Retinal pigment epithelial cell (primary cell): ENCODE data around the gene VIPR2.
"Not testable (repeated sequence)": the region's sequence is repeated elsewhere in the genome, so short reads cannot be mapped to it uniquely, and the experiment has no call there.

Source experiments
- DNase-seq: peaks from one replicate; pipeline ENCODE4 v3.0.0-alpha.2; 2010; ENCODE audit warnings: low read depth
- H3K4me3 ChIP-seq: 2 replicates; pipeline ENCODE4 v1.5.1; 2011; ENCODE audit warnings: mild to moderate bottlenecking, low read length, control low read depth, moderate library complexity
- CTCF ChIP-seq: conservative IDR thresholded peaks from 2 replicates; pipeline ENCODE4 v1.5.1; 2011; ENCODE audit warnings: low read depth, low read length, control low read depth, inconsistent platforms

Gene VIPR2

GRCh38 chr7:159000070-159000469 lies 144.6 kb downstream of the VIPR2 start:
- TF ChIP-seq CTCF = no peak
- DNase-seq = no peak
- H3K4me3 ChIP-seq = no peak overlapping the region

GRCh38 chr7:158999496-158999895 lies 145.2 kb downstream of the VIPR2 start:
- H3K4me3 ChIP-seq = no peak overlapping the region
- no peak for DNase-seq
- TF ChIP-seq CTCF = no peak

- DNase-seq, H3K4me3 ChIP-seq: not testable (repeated sequence)
These were observed 146.4 kb downstream of the VIPR2 start for GRCh38 chr7:158998261-158998660.

GRCh38 chr7:158997471-158997870 lies 147.2 kb downstream of the VIPR2 start:
- TF ChIP-seq CTCF = no peak
- DNase-seq = no peak
- H3K4me3 ChIP-seq = no peak overlapping the region

GRCh38 chr7:158997110-158997453 lies 147.6 kb downstream of the VIPR2 start:
- no peak for DNase-seq
- H3K4me3 ChIP-seq = no peak overlapping the region
- no peak for TF ChIP-seq CTCF

- no peak for DNase-seq
- no peak overlapping the region for H3K4me3 ChIP-seq
- no peak for TF ChIP-seq CTCF
These were observed 148.2 kb downstream of the VIPR2 start for GRCh38 chr7:158996214-158997109.

GRCh38 chr7:158995514-158995913 lies 149.2 kb downstream of the VIPR2 start:
- no peak for DNase-seq
- no peak for TF ChIP-seq CTCF
- H3K4me3 ChIP-seq = no peak overlapping the region
